ENCODE results near the gene LIMCH1. TPM values are rescaled to one million over a fixed set of nuclear protein-coding genes. Genes with fewer than 3 reads are reported as not detected.

Gene LIMCH1
- total and polyA plus RNA-seq, 7 donors = 0.46 to 26.0 (median 6.7) TPM

- no peak overlapping the region for H3K4me3 ChIP-seq
- no peak for DNase-seq
- H3K9me3 ChIP-seq = peaks cover 0 to 4% (median 0%) of the 10 kb centered on the region in 4 donors
- WGBS, 2 donors = 92 to 94% methylated on average over 1 of the region's 1 CpG
- H3K36me3 ChIP-seq = no peaks in the 10 kb centered on the region
- no peak overlapping the region for H3K27ac ChIP-seq
- no peaks in the 10 kb centered on the region for H3K4me1 ChIP-seq
- TF ChIP-seq EP300 (IDR thresholded peaks at IDR 0.05) (no peak), POLR2A (IDR thresholded peaks at IDR 0.05) (no peak), CTCF (IDR thresholded peaks at IDR 0.05) (no peak), POLR2AphosphoS5 (IDR thresholded peaks at IDR 0.05) (no peak)
- intact Hi-C loops (cut with DNase I) = no loop called here
- no peaks in the 10 kb centered on the region for H3K27me3 ChIP-seq
Measured at GRCh38 chr4:41722181-41722580, 184.2 kb downstream of the LIMCH1 start.

GRCh38 chr4:41723286-41723685, 185.3 kb downstream of the LIMCH1 start:
- Histone ChIP-seq H3K36me3 (no peaks in the 10 kb centered on the region), H3K9me3 (peaks cover 0 to 7% (median 0%) of the 10 kb centered on the region in 4 donors), H3K4me3 (no peak overlapping the region), H3K27me3 (no peaks in the 10 kb centered on the region), H3K27ac (no peak overlapping the region), H3K4me1 (no peaks in the 10 kb centered on the region)
- DNase-seq = no peak
- WGBS, 2 donors = 83% methylated on average over 3 of the region's 3 CpGs
- no peak for TF ChIP-seq CTCF (IDR thresholded peaks at IDR 0.05)
- TF ChIP-seq POLR2A (IDR thresholded peaks at IDR 0.05) = no peak
- TF ChIP-seq POLR2AphosphoS5 (IDR thresholded peaks at IDR 0.05) = no peak
- TF ChIP-seq EP300 (IDR thresholded peaks at IDR 0.05) = no peak
- intact Hi-C loops (cut with DNase I) = no loop called here

- WGBS, 2 donors = 0 to 6% methylated on average over 1 of the region's 1 CpG
- intact Hi-C loops (cut with DNase I) = no loop called here
Measured at GRCh38 chr4:41725254-41725653, 187.3 kb downstream of the LIMCH1 start.

GRCh38 chr4:41727861-41728572, 190.1 kb downstream of the LIMCH1 start:
- H3K4me1 ChIP-seq = no peaks in the 10 kb centered on the region
- TF ChIP-seq EP300 (IDR thresholded peaks at IDR 0.05) (no peak), POLR2AphosphoS5 (IDR thresholded peaks at IDR 0.05) (no peak)
- no peaks in the 10 kb centered on the region for H3K27me3 ChIP-seq
- no peak for DNase-seq
- 76 to 80% methylated on average over 4 of the region's 4 CpGs for WGBS, 2 donors
- H3K27ac ChIP-seq = no peak overlapping the region
- no peak overlapping the region for H3K4me3 ChIP-seq
- intact Hi-C loops (cut with DNase I) = no loop called here
- no peaks in the 10 kb centered on the region for H3K36me3 ChIP-seq
- H3K9me3 ChIP-seq = peaks cover 0 to 7% (median 0%) of the 10 kb centered on the region in 4 donors

More at GRCh38 chr4:41725254-41725653, 187.3 kb downstream of the LIMCH1 start:
- H3K36me3 ChIP-seq = no peaks in the 10 kb centered on the region
- peaks cover 0 to 7% (median 0%) of the 10 kb centered on the region in 4 donors for H3K9me3 ChIP-seq
- DNase-seq = no peak
- no peak overlapping the region for H3K27ac ChIP-seq
- H3K4me3 ChIP-seq = no peak overlapping the region
- no peaks in the 10 kb centered on the region for H3K4me1 ChIP-seq
- H3K27me3 ChIP-seq = no peaks in the 10 kb centered on the region
- TF ChIP-seq EP300 (IDR thresholded peaks at IDR 0.05) = no peak
- TF ChIP-seq CTCF (IDR thresholded peaks at IDR 0.05) = no peak
- TF ChIP-seq POLR2A (IDR thresholded peaks at IDR 0.05) = no peak
- TF ChIP-seq POLR2AphosphoS5 (IDR thresholded peaks at IDR 0.05) = no peak

GRCh38 chr4:41728573-41728913, 190.6 kb downstream of the LIMCH1 start:
- TF ChIP-seq CTCF (IDR thresholded peaks at IDR 0.05) = no peak
- TF ChIP-seq EP300 (IDR thresholded peaks at IDR 0.05) = no peak
- TF ChIP-seq POLR2AphosphoS5 (IDR thresholded peaks at IDR 0.05) = no peak
- TF ChIP-seq POLR2A (IDR thresholded peaks at IDR 0.05) = no peak
- 78 to 79% methylated on average over 3 of the region's 3 CpGs for WGBS, 2 donors
- no peak for DNase-seq
- Histone ChIP-seq H3K36me3 (no peaks in the 10 kb centered on the region), H3K27ac (no peak overlapping the region), H3K27me3 (no peaks in the 10 kb centered on the region), H3K9me3 (peaks cover 0 to 7% (median 0%) of the 10 kb centered on the region in 4 donors), H3K4me3 (no peak overlapping the region), H3K4me1 (no peaks in the 10 kb centered on the region)
- intact Hi-C loops (cut with DNase I) = no loop called here
